GM18870 (cell line): ENCODE measurements around the gene GDF10.

ENCODE experiments used
- ATAC-seq: cut with Tn5 transposase; IDR thresholded peaks from one replicate; pipeline ENCODE4 v1.9.1; 2021; ENCODE audit warnings: moderate library complexity; ENCODE audit not compliant: unreplicated experiment

The GDF10 gene

DNA sequence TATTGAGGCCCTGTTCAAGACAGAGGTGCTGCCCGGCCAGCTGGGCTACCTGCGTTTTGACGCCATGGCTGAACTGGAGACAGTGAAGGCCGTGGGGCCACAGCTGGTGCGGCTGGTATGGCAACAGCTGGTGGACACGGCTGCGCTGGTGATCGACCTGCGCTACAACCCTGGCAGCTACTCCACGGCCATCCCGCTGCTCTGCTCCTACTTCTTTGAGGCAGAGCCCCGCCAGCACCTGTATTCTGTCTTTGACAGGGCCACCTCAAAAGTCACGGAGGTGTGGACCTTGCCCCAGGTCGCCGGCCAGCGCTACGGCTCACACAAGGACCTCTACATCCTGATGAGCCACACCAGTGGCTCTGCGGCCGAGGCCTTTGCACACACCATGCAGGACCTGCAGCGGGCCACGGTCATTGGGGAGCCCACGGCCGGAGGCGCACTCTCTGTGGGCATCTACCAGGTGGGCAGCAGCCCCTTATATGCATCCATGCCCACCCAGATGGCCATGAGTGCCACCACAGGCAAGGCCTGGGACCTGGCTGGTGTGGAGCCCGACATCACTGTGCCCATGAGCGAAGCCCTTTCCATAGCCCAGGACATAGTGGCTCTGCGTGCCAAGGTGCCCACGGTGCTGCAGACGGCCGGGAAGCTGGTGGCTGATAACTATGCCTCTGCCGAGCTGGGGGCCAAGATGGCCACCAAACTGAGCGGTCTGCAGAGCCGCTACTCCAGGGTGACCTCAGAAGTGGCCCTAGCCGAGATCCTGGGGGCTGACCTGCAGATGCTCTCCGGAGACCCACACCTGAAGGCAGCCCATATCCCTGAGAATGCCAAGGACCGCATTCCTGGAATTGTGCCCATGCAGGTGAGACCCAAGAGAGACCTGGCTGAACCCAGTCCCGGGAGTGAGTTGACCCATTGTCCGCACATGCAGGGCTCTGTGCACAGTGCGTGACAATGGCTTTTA, 51.0 kb downstream of the GDF10 start:
- no peak for ATAC-seq

GRCh38 chr10:47351899-47352815, 52.2 kb downstream of the GDF10 start:
- no peak for ATAC-seq

- ATAC-seq: no peak
Observed at GRCh38 chr10:47353351-47353750, 53.4 kb downstream of the GDF10 start.

DNA sequence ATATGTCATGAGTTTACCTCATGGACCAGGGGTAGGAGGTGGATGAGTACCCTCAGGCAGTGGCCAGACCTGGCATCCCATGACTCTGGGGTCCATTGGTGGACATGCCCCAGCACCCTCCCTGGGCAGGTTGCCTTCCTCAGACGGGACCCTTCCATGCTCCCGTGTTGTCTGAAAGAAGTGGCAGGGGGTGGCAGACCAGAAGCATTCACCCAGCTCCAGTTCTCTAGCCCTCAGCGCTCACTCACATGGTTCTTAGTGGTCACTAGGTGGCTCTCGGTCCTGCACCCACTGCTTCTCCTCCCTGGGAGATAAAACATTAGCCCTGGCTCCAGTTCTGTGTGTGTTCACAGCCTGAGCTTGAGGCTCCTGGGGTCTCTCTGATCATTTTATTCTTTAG, 54.2 kb downstream of the GDF10 start:
- ATAC-seq: no peak

DNA sequence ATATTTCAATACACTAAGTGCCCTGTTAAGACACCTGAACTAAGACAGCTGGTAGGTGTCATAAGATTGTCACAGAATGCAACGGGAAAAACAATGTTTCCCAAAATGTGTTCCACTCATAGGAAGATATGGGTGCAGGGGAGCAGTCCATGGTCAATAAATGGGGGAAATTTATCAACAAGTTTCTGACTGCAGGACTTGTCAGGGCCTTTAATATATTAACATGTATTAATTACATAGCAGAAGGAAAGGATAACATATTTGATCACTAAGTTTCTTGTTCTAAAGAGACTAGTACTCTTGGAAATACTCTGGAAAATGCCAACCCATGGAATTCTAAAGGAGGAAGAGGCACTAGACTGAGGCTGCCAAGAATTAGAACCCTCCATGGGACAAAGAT, 54.9 kb downstream of the GDF10 start:
- no peak for ATAC-seq

DNA sequence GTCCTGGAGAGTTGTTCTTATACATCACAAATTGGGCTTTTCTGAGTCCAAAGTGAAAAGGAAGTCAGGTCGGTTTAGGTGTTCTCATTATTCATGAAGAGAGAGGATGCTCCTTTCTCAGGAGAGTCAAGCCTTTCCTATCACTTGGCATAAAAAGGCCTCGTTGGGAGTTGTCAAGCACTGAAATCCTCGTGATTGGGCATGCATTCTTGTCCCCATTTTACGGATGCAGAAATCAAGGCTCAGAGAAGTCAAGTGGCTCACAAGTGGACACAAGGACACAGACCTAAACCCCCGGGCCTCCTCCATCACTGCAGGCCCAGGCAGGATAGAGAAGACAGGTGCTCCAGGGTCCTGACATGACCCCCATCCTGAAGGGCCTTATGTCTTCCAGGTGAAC, 56.7 kb downstream of the GDF10 start:
- no peak for ATAC-seq

GRCh38 chr10:47357131-47357582, 57.2 kb downstream of the GDF10 start:
- no peak for ATAC-seq

DNA sequence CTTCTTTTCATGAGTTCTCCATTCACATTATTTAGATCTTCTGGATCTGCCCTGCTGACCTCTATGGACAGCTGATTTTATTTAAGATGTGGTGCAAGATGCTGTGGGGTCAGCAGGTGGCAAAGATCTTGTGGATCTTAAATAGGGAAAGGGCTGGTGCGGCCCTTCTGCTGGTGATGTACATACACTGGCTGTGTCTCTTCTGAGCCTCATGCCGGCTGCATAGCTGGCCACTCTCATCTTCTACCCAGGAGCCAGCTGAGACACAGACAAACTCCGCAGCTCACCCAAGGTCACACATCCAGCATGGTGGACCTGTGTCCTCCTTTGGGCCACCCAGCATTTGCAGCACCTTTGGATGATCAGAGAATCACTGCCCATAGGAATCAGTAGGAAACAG, 57.9 kb downstream of the GDF10 start:
- ATAC-seq: no peak

DNA sequence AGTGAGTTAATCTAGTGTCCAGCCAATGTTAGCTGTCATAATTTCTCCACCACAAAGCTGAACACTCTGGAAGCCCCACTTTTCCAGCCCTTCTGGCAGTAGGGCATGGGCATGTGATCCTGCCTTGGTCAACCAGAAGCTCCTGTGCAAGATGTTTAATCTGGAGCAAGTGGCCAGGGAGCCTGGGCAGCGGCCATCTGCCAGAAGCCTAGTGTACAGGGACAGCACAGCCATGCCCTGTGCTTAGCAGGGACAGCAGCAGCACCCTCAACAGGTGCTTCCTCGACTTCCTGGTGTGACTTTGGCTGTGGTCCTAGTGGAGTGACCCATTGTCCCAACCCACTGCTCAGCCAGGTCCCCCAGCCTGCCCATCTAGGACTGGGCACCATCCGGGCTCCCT, 58.5 kb downstream of the GDF10 start:
- ATAC-seq: no peak

DNA sequence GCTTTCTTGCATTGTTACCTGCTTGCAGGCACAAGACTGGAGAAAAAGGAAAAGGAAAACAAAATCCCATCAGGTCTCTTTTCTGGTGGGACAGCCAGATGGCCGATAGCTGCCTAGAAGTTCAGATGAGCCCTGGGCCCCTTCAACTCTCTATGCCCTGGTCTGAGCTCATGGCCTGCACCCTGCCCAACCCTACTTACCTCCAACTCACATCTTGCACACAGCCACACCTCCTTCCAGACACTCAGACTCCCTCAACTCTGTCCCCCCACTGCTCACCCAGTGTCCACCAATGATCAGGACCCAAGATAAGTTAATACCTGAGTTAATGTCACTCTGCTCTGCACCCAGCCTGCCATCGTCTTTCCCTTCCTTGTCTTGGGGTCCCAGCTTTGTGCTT, 59.1 kb downstream of the GDF10 start:
- ATAC-seq: no peak

- ATAC-seq: no peak
Observed at GRCh38 chr10:47359626-47360418, 59.8 kb downstream of the GDF10 start.

DNA sequence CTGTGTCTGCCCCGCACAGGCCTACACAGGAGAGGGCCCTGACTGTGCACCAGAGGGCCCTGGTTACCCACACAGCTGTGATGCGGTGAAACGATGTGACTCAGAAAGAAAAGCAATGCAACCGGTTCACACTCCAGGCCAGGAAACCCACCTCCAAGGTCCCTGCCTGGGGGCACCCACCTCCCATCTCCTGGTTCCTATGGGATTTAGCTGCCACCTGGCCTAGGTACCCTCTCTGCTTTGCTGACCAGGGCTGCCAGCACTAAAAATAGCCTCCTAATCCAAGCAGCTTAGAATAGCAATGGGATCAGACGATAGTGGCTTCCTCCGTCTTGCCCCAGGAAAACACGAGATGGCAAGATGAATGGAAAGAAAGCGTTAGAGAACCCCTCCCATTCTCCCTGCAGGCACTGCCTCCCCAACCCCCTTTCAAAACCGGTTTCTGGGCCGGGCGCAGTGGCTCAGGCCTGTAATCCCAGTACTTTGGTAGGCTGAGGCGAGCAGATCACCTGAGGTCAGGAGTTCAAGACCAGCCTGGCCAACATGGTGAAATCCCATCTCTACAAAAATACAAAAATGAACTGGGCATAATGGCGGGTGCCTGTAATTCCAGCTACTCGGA, 60.5 kb downstream of the GDF10 start:
- ATAC-seq: no peak

GRCh38 chr10:47361293-47361692, 61.3 kb downstream of the GDF10 start:
- no peak for ATAC-seq

- ATAC-seq: no peak
Observed at GRCh38 chr10:47362199-47362598, 62.2 kb downstream of the GDF10 start.
